ENCODE data around the gene L1CAM. TPM values are rescaled to one million over a fixed set of nuclear protein-coding genes. Genes with fewer than 3 reads are reported as not detected.

L1CAM gene
- total and polyA plus RNA-seq, 8 donors, result 0.84 to 3.9 (median 1.2) TPM

DNA sequence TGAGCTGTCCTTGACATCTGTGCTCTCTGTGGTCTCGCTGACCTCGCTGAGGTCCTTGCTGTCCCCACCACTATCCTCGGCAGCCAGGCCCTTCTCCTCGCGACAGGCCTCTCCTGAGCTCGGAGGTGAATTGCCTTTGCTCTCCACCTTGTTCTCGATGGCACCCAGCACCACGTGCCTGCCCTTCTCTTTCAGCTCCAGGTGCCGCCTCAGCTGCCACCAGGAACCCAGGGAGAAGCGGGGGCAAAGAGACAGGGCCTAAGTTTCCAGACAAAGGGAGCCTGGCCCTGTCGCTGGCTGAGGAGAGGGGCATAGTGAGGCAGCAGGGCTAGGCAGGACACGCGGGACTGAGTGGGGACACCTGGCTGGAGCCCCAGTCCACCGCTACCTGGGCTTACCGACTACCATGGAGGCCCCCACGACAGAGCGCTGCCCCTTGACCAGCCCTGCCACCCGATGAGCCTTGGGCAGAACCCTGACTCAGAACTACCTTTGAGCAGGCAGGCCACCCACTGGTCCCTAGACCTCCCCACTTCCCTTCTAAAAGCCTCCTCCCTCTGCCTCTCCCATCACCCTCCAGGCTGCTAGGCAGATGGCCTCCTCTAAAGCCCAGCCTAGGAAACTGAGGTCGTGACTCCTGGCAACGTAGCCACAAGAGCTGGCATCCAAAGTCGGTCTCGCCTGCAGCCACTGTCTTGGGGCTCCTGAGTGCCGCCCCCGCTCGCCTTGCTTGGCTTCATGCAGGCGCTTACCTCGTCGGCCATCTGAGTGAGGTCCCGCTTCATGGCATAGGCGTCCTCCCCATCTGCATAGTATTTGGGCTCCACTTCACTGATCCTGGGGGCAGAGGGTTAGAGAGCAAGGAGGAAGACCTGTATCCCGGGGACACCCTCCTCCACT lies 44.3 kb upstream of the L1CAM start:
- no peak for FAIRE-seq
- no peak for ATAC-seq
- Histone ChIP-seq H3K27me3 (no peaks in the 10 kb centered on the region), H3K4me3 (no peak overlapping the region), H3K9me3 (no peaks in the 10 kb centered on the region), H3K4me1 (peaks cover 0 to 13% (median 9%) of the 10 kb centered on the region in 3 donors), H3K36me3 (no peaks in the 10 kb centered on the region), H3K27ac (no peak overlapping the region)
- intact Hi-C loops (cut with DNase I), result loop anchor here in 1 of 3 donors (10.0 kb wide), 1 partner anchor 55 kb away; no protein-coding TSS in a partner anchor
- 87 to 88% methylated on average over 31 of the region's 31 CpGs for WGBS, 2 donors
- peak in 1 of 6 donors; percentile 69 for DNase-seq
- TF ChIP-seq, protein P1, sequence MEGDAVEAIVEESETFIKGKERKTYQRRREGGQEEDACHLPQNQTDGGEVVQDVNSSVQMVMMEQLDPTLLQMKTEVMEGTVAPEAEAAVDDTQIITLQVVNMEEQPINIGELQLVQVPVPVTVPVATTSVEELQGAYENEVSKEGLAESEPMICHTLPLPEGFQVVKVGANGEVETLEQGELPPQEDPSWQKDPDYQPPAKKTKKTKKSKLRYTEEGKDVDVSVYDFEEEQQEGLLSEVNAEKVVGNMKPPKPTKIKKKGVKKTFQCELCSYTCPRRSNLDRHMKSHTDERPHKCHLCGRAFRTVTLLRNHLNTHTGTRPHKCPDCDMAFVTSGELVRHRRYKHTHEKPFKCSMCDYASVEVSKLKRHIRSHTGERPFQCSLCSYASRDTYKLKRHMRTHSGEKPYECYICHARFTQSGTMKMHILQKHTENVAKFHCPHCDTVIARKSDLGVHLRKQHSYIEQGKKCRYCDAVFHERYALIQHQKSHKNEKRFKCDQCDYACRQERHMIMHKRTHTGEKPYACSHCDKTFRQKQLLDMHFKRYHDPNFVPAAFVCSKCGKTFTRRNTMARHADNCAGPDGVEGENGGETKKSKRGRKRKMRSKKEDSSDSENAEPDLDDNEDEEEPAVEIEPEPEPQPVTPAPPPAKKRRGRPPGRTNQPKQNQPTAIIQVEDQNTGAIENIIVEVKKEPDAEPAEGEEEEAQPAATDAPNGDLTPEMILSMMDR (IDR thresholded peaks at IDR 0.05), result no peak

DNA sequence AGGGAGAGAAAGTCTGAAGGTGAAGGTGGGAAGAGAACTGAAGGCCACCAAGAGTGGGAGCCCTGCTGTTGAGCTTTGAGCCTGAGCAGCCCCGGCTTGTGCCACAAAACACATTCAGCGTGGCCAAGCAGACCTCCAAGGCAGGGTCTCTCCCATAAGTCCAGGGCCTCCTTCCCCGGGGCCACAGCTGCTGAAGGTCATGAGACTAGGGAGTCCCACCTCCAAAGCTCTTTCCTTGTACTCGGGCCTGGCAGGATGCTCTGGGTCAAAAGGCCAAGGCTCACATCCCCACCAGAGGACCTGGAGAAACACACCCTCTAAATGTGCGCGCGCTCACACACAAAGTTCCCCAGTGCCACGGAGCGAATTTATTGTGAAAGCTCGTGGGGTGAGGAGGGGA lies 43.6 kb upstream of the L1CAM start:
- Histone ChIP-seq H3K4me3 (no peak overlapping the region), H3K27me3 (no peaks in the 10 kb centered on the region), H3K27ac (no peak overlapping the region), H3K4me1 (peaks cover 0 to 13% (median 9%) of the 10 kb centered on the region in 3 donors), H3K9me3 (no peaks in the 10 kb centered on the region), H3K36me3 (no peaks in the 10 kb centered on the region)
- peak in 1 of 6 donors; percentile 48 for DNase-seq
- intact Hi-C loops (cut with DNase I), result no loop called here
- TF ChIP-seq, protein P1 (IDR thresholded peaks at IDR 0.05), result no peak
- FAIRE-seq, result no peak
- ATAC-seq, result no peak
- 83 to 85% methylated on average over 10 of the region's 10 CpGs for WGBS, 2 donors

DNA sequence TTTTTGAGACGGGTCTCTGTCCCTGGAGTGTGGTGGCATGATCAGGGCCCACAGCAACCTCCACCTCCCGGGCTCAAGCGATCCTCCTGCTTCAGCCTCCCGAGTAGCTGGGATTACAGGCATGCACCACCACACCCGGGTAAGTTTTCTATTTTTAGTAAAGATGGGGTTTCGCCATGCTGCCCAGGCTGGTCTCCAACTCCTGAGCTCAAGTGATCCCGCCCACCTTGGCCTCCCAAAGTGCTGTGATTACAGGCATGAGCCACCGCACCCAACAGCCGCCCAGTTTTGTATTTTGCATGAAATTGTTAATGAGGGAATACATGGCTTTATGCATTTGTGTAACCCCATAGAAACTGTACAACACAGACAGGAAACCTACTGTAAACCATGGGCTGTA lies 42.9 kb upstream of the L1CAM start:
- no peak for FAIRE-seq
- 25 to 50% methylated on average over 9 of the region's 9 CpGs for WGBS, 2 donors
- H3K4me1 ChIP-seq, result peaks cover 0 to 13% (median 9%) of the 10 kb centered on the region in 3 donors

DNA sequence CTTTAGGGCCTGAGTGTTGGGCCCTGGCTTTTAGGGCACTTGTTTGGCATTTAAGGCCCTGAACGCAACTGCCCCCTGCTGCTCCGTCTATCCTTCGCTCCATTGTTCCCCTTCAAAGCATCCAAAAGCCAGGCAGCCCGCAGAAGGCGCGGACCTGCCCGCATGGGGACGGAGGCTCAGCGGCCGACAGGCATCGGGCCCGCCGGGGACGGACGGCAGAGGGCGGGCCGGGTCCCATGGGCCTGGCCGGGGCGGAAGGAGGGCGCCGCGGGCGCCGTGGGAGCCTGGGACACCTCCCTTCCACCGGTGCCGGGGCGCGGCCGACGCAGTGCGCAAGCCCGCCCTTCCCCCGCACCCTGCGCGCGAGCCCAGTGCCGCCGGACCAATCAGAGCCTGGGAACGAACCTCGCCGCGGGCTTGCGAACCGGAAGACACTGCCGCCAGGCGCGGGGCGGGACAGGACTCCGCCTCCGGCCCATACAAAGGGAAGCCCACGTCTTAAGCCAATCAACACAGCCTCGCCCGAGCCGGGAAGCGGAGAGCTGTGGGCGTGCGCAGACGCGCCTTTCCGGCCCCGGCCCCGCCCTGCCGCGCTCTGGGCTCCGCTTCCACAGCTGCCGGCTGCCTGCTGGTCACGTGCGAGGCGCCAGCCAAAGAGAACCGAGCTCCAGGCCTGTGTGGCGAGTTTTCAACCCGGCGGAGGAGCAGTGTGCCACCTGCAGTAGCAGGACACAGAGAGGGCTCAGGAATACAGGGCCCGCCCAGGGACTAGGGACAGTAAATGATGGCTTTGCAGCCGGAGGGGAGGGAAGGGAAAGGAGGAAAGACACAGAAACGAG lies 42.2 kb upstream of the L1CAM start:
- peaks cover 0 to 13% (median 9%) of the 10 kb centered on the region in 3 donors for H3K4me1 ChIP-seq
- peak overlapping the region; percentile 35 to 63 (median 38) for H3K4me3 ChIP-seq
- 0 to 8% methylated on average over 40 to 76 of the region's 76 CpGs for WGBS, 2 donors
- TF ChIP-seq, protein P1 (IDR thresholded peaks at IDR 0.05), result no peak
- no peaks in the 10 kb centered on the region for H3K36me3 ChIP-seq
- H3K27ac ChIP-seq, result peak overlapping the region; percentile 64 to 91 (median 86)
- H3K27me3 ChIP-seq, result no peaks in the 10 kb centered on the region
- FAIRE-seq (peak; percentile 94), ATAC-seq (peak; percentile 92 to 95 (median 93)), DNase-seq (peak; percentile 93 to 98 (median 96))
- no peaks in the 10 kb centered on the region for H3K9me3 ChIP-seq
- intact Hi-C loops (cut with DNase I), result no loop called here

More for the DNA sequence above, 42.9 kb upstream of the L1CAM start:
- TF ChIP-seq, protein P1 (IDR thresholded peaks at IDR 0.05), result no peak
- intact Hi-C loops (cut with DNase I), result no loop called here
- Histone ChIP-seq H3K36me3 (no peaks in the 10 kb centered on the region), H3K9me3 (no peaks in the 10 kb centered on the region), H3K27me3 (no peaks in the 10 kb centered on the region), H3K4me3 (peak overlapping the region in 1 of 4 donors; percentile 15), H3K27ac (peak overlapping the region in 3 of 4 donors; percentile 13 to 90 (median 49))
- peak in 1 of 6 donors; percentile 34 for DNase-seq
- no peak for ATAC-seq
